Endodermal cell (in vitro differentiated cells): ENCODE results near the gene RNF128. TPM values are rescaled to one million over a fixed set of nuclear protein-coding genes. Genes with fewer than 3 reads are reported as not detected.

ENCODE experiments used
- DNase-seq: peaks from one replicate; pipeline ENCODE4 v3.0.0-alpha.2; 2017
- H3K27ac ChIP-seq: 2 replicates; pipeline ENCODE4 v1.5.1; 2013; ENCODE audit warnings: mild to moderate bottlenecking, low read depth, low read length, moderate library complexity
- H3K27me3 ChIP-seq: 2 replicates; pipeline ENCODE4 v1.6.1; 2013; ENCODE audit warnings: mild to moderate bottlenecking, low read length, moderate library complexity; ENCODE audit not compliant: insufficient read depth, control insufficient read depth, poor library complexity, severe bottlenecking
- H3K36me3 ChIP-seq: 2 replicates; pipeline ENCODE4 v1.7.0; 2013; ENCODE audit warnings: mild to moderate bottlenecking, low read length, moderate library complexity; ENCODE audit not compliant: control insufficient read depth, insufficient read depth
- H3K4me1 ChIP-seq: one replicate; pipeline ENCODE4 v1.7.0; 2013; ENCODE audit warnings: low read length; ENCODE audit not compliant: control insufficient read depth, insufficient read depth
- H3K4me3 ChIP-seq: 2 replicates; pipeline ENCODE4 v1.5.1; 2013; ENCODE audit warnings: mild to moderate bottlenecking, low read length, moderate library complexity
- H3K9ac ChIP-seq: 2 replicates; pipeline ENCODE4 v1.6.1; 2013; ENCODE audit warnings: mild to moderate bottlenecking, low read length, moderate library complexity; ENCODE audit not compliant: poor library complexity, severe bottlenecking; ENCODE audit errors: extremely low read depth
- H3K9me3 ChIP-seq: 2 replicates; pipeline ENCODE4 v1.6.1; 2013; ENCODE audit warnings: mild to moderate bottlenecking, low read length, moderate library complexity; ENCODE audit not compliant: control insufficient read depth
- H3K27ac Mint-ChIP-seq: 2 replicates; pipeline ENCODE4 v1.8.0; 2020; ENCODE audit warnings: mixed read lengths
- H3K27me3 Mint-ChIP-seq: 2 replicates; pipeline ENCODE4 v1.8.0; 2021; ENCODE audit warnings: mild to moderate bottlenecking, mixed read lengths; ENCODE audit not compliant: insufficient read depth
- H3K36me3 Mint-ChIP-seq: 2 replicates; pipeline ENCODE4 v1.8.0; 2020; ENCODE audit warnings: low read depth, mixed read lengths
- H3K4me1 Mint-ChIP-seq: 2 replicates; pipeline ENCODE4 v1.8.0; 2020; ENCODE audit warnings: mixed read lengths
- H3K4me3 Mint-ChIP-seq: 2 replicates; pipeline ENCODE4 v1.8.0; 2020; ENCODE audit warnings: mild to moderate bottlenecking, moderate library complexity, mixed read lengths
- H3K9me3 Mint-ChIP-seq: 2 replicates; pipeline ENCODE4 v1.8.0; 2020; ENCODE audit warnings: mild to moderate bottlenecking, mixed read lengths
- WGBS, 2 experiments: methylation state at CpG; one replicate each; pipeline versions ENCODE4 v1.1.5 to v1.1.7; 2013; ENCODE audit warnings: missing lambda C conversion rate in 2 of 2, mixed read lengths in 1 of 2; ENCODE audit not compliant: insufficient coverage in 1 of 2, insufficient read length in 1 of 2; 5-methylcytosine and 5-hydroxymethylcytosine counted together
- total RNA-seq, 2 donors: library from RNA; stranded (reverse); fragmentation: NEBNext Ultra II Directional in 1 of 2; extraction: Animal tissue kit (Norgen Biotek cat#: 25700) in 1 of 2; gene quantifications; 2 replicates in 1 of 2; 3 replicates in 1 of 2; pipeline ENCODE4 v1.2.1, GENCODE V29; 2021
- TF ChIP-seq, protein P1 (sequence below): fragments of 200-600 bp; sonication (generic); conservative IDR thresholded peaks from 2 replicates; pipeline ENCODE4 v1.5.0; 2021; ENCODE audit warnings: antibody characterized with exemption, mild to moderate bottlenecking

The RNF128 gene
- total RNA-seq, 2 donors from 2014 or later: 0.48 to 1.1 TPM

DNA sequence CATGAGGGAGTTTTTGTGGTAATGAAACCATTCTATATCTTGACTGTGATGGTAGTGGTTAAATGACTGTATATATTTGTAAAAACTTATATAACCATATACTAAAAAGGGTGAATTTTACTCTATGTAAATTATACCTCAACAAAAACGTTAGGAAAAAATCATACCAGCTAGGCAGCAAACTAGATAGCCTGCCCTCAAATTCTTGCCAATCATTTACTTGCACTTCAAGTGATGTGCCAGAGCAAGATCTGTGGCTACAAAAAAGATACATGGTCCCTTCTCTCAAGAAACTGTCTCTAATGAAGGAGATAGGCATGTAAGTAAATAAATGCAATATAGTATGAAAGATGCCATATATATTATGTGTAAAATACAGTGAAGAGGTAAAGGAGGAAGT is 10.0 kb upstream of the RNF128 start:
- no peaks in the 10 kb centered on the region for H3K36me3 ChIP-seq
- H3K9ac ChIP-seq: no peak overlapping the region
- DNase-seq: no peak
- Mint-ChIP-seq H3K27ac (no peak overlapping the region), H3K27me3 (no peaks in the 10 kb centered on the region), H3K9me3 (peaks cover 28% of the 10 kb centered on the region), H3K36me3 (no peaks in the 10 kb centered on the region), H3K4me3 (no peak overlapping the region), H3K4me1 (peaks cover 1% of the 10 kb centered on the region)
- 43% methylated on average over 1 of the region's 1 CpG; no CpG with 5 or more reads in 1 of the 2 experiments for WGBS, 2 experiments
- H3K4me1 ChIP-seq: no peaks in the 10 kb centered on the region
- no peaks in the 10 kb centered on the region for H3K9me3 ChIP-seq
- no peak overlapping the region for H3K27ac ChIP-seq
- no peaks in the 10 kb centered on the region for H3K27me3 ChIP-seq
- H3K4me3 ChIP-seq: no peak overlapping the region
- TF ChIP-seq, protein P1, sequence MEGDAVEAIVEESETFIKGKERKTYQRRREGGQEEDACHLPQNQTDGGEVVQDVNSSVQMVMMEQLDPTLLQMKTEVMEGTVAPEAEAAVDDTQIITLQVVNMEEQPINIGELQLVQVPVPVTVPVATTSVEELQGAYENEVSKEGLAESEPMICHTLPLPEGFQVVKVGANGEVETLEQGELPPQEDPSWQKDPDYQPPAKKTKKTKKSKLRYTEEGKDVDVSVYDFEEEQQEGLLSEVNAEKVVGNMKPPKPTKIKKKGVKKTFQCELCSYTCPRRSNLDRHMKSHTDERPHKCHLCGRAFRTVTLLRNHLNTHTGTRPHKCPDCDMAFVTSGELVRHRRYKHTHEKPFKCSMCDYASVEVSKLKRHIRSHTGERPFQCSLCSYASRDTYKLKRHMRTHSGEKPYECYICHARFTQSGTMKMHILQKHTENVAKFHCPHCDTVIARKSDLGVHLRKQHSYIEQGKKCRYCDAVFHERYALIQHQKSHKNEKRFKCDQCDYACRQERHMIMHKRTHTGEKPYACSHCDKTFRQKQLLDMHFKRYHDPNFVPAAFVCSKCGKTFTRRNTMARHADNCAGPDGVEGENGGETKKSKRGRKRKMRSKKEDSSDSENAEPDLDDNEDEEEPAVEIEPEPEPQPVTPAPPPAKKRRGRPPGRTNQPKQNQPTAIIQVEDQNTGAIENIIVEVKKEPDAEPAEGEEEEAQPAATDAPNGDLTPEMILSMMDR: no peak

DNA sequence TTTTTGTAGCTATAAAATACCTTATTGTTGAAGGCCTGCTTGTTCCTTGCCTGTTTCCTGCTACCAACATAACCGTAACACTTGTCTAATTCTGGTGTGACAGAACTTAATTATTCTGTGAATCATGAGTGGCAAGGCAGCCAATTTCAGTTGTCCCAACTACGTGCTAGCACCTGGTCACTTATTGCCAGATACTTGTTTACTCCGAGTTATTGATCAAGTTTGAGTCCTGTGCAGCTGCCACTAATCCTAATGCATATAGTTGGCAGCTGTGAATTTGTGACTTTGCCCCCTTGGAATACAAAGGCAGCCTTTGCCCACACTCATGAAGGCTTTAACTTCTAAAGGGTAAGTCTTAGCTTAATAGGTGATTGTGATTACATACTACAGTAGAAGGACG is 7.8 kb upstream of the RNF128 start:
- Mint-ChIP-seq H3K9me3 (peaks cover 24% of the 10 kb centered on the region), H3K27ac (no peak overlapping the region), H3K4me1 (peaks cover 1% of the 10 kb centered on the region), H3K36me3 (no peaks in the 10 kb centered on the region), H3K4me3 (no peak overlapping the region), H3K27me3 (peaks cover 14% of the 10 kb centered on the region)
- Histone ChIP-seq H3K4me1 (no peaks in the 10 kb centered on the region), H3K4me3 (no peak overlapping the region), H3K27ac (no peak overlapping the region), H3K36me3 (no peaks in the 10 kb centered on the region), H3K9me3 (no peaks in the 10 kb centered on the region), H3K9ac (no peak overlapping the region), H3K27me3 (peaks cover 2% of the 10 kb centered on the region)
- DNase-seq: no peak
- 89% methylated on average over 2 to 4 of the region's 4 CpGs for WGBS, 2 experiments
- TF ChIP-seq, protein P1: no peak

DNA sequence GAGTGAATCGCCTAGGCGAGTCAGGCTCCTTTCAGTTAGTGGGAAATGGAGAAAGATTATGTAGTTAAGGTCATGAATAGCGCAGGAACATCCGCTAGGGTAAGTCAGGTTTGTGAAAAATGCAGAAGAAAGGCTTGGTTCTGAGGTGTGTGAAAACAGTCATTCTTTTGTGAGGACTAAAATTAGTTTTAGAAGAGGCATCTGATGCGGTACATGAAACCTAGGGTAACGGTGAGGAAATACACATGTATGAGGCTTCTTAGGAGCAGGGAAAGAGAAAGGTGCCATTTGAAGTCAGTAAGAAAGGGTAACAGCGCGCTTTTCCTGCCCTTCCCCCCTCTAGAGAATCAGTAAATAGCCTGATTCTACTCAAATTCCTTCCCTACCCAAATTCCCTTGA is 570 bp upstream of the RNF128 start:
- Histone ChIP-seq H3K9me3 (no peaks in the 10 kb centered on the region), H3K9ac (no peak overlapping the region), H3K4me1 (no peaks in the 10 kb centered on the region), H3K4me3 (peak overlapping the region; percentile 80), H3K27ac (no peak overlapping the region), H3K27me3 (peaks cover 64% of the 10 kb centered on the region), H3K36me3 (no peaks in the 10 kb centered on the region)
- peak; percentile 46 for DNase-seq
- Mint-ChIP-seq H3K4me3 (peak overlapping the region; percentile 60), H3K36me3 (no peaks in the 10 kb centered on the region), H3K9me3 (peaks cover 39% of the 10 kb centered on the region), H3K27ac (no peak overlapping the region), H3K4me1 (peaks cover 2% of the 10 kb centered on the region), H3K27me3 (peaks cover 66% of the 10 kb centered on the region)
- TF ChIP-seq, protein P1: peak; percentile 42
- WGBS, 2 experiments: 6 to 10% methylated on average over 2 to 6 of the region's 8 CpGs
